Activated gamma-delta T cell treated with anti-CD3 and anti-CD28 coated beads, Interleukin-2, amount 50 U/mL, for 16 hours (primary cell): ENCODE results near the gene RTN4RL2.
"Not testable (repeated sequence)": the region's sequence is repeated elsewhere in the genome, so short reads cannot be mapped to it uniquely, and the experiment has no call there.

Experiments used
- DNase-seq: peaks from one replicate; pipeline ENCODE4 v3.0.0-alpha.2; 2020; ENCODE audit warnings: low read depth

The RTN4RL2 gene

GRCh38 chr11:57432714-57433163, 27.6 kb upstream of the RTN4RL2 start:
- DNase-seq: no peak

GRCh38 chr11:57434640-57435546, 25.4 kb upstream of the RTN4RL2 start:
- no peak for DNase-seq

GRCh38 chr11:57436031-57436430, 24.3 kb upstream of the RTN4RL2 start:
- DNase-seq: no peak

GRCh38 chr11:57438345-57439285, 21.7 kb upstream of the RTN4RL2 start:
- no peak for DNase-seq

- DNase-seq: no peak
Measured at GRCh38 chr11:57439786-57440185, 20.5 kb upstream of the RTN4RL2 start.

- no peak for DNase-seq
Measured at GRCh38 chr11:57440744-57441414, 19.4 kb upstream of the RTN4RL2 start.

GRCh38 chr11:57444362-57445121, 15.8 kb upstream of the RTN4RL2 start:
- no peak for DNase-seq

- not testable (repeated sequence) for DNase-seq
Measured at GRCh38 chr11:57445122-57445394, 15.3 kb upstream of the RTN4RL2 start.

GRCh38 chr11:57446055-57446454, 14.3 kb upstream of the RTN4RL2 start:
- no peak for DNase-seq

- DNase-seq: no peak
Measured at GRCh38 chr11:57453543-57454177, 6.7 kb upstream of the RTN4RL2 start.

GRCh38 chr11:57456960-57457642, 3.2 kb upstream of the RTN4RL2 start:
- peak; percentile 66 for DNase-seq

- DNase-seq: no peak
Measured at GRCh38 chr11:57457643-57458023, 2.7 kb upstream of the RTN4RL2 start.

- no peak for DNase-seq
Measured at GRCh38 chr11:57458060-57458409, 2.3 kb upstream of the RTN4RL2 start.

GRCh38 chr11:57458410-57459163, 1.7 kb upstream of the RTN4RL2 start:
- no peak for DNase-seq

- DNase-seq: no peak
Measured at GRCh38 chr11:57459164-57460021, 935 bp upstream of the RTN4RL2 start.

GRCh38 chr11:57460758-57461749, 726 bp downstream of the RTN4RL2 start:
- no peak for DNase-seq

- no peak for DNase-seq
Measured at GRCh38 chr11:57461841-57462489, 1.6 kb downstream of the RTN4RL2 start.
